GM13976 (cell line): ENCODE data around the gene WTAP.

Source experiments
- DNase-seq: peaks from one replicate; pipeline ENCODE4 v3.0.0; 2012; ENCODE audit warnings: low spot score
- in situ Hi-C: fragments of 300-500 bp; cut with MboI; formaldehyde crosslinking; loops from one replicate; pipeline ENCODE4 v1.12.0; 2022; ENCODE audit warnings: low sequenced_read_pairs, mixed read lengths, inconsistent platforms; ENCODE audit not compliant: unreplicated experiment
- TF ChIP-seq, protein P1 (sequence below): IDR thresholded peaks from 2 replicates; pipeline ENCODE4 v1.5.1; 2012; ENCODE audit warnings: borderline replicate concordance, mild to moderate bottlenecking; ENCODE audit not compliant: insufficient read depth; ENCODE audit errors: extremely low read depth, missing control alignments, control extremely low read depth

WTAP gene

DNA sequence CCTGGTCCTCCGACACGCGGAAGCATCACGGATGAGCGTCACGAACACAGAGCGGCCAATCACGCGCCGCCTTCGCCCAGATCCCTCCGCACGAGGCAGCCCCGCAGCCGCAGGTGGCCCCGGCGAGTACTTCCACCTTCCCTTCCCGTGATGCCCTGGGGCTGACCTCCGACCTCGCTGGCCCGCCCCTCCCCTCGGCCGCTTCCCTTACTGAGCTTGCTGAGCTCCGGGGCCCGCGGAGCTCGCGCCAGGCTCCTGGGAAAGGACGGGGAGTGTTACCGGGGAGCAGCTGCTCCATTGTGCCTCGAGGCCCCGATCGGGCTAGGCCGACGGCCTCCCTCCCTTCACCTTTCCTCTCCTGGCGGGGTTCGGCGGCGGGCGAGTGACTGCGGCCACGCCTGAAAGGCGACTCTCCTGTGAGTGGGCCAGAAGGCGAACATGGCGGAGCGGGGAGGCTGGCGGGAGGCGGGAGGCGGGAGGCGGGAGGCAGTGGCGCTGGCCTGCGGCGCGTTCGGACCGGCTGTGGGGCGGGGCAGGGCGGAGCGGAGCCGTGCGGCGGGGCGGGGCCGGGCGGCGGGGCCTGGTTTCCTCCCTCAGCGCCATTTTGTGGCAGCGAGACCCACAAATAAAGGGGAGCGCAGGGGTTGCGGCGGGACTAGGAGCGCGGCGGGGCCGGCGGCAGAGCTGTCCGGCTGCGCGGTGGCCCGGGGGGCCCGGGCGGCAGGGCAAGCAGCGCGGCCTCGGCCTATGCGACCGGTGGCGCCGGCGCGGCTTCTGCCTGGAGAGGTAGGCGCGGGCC lies at the start of gene WTAP:
WTAP (plus strand) TSS at position 589 of the 799 bp plus-strand sequence. CDS start 8,760 bp downstream, outside the sequence.
- TF ChIP-seq, protein P1, sequence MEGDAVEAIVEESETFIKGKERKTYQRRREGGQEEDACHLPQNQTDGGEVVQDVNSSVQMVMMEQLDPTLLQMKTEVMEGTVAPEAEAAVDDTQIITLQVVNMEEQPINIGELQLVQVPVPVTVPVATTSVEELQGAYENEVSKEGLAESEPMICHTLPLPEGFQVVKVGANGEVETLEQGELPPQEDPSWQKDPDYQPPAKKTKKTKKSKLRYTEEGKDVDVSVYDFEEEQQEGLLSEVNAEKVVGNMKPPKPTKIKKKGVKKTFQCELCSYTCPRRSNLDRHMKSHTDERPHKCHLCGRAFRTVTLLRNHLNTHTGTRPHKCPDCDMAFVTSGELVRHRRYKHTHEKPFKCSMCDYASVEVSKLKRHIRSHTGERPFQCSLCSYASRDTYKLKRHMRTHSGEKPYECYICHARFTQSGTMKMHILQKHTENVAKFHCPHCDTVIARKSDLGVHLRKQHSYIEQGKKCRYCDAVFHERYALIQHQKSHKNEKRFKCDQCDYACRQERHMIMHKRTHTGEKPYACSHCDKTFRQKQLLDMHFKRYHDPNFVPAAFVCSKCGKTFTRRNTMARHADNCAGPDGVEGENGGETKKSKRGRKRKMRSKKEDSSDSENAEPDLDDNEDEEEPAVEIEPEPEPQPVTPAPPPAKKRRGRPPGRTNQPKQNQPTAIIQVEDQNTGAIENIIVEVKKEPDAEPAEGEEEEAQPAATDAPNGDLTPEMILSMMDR: no peak
- peak; percentile 96 for DNase-seq
- in situ Hi-C loops: no loop called here

DNA sequence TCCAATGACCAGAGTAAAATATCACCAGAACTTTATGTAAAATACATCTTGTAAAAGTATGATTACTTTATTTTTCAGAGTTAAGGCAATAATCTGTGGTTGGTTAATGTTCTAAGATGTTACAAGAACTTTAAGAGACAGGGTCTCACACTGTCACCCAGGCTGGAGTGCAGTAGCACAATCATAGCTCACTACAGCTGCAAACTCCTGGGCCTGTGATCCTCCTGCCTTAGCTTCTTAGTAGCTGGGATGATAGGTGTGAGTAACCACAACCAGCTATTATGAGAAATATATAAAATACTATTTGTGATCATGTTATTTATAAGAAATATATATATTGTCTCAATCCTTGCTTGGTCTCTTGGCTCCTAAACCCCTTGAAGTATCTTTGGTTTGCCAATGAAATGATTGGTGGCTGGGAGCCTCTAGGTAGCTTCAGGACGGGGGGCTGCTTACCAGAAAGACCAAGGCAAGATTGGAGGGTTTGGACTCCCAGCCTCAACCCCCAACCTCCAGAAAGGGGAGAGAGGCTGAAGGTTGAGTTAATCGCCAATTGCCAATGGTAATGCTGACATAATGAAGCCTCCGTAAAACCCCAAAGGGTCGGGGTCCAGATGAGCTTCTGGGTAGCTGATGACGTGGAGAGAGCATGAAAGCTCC lies 49.7 kb upstream of the WTAP start:
- in situ Hi-C loops: loop anchor here (25.0 kb wide), 1 partner anchor 785 kb away; no protein-coding TSS in a partner anchor
- TF ChIP-seq, protein P1: no peak
- DNase-seq: no peak

DNA sequence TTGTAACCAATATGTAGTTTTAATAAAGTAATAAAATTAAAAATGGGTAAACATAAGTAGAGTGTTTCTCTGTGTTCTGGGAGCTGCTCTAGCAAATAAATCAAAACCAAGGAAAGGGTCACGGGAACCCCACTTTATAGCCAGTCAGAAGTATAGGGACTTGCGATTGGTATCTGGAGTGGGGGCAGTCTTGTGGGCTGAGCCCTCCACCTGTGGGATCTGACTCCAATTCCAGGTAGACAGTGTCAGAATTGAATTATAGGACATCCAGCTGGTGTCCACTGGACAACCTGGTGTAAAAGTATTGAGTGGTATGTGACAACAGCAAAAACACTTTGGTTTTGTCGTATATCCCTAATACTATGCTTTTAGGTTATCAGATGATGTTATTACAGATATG lies 48.7 kb upstream of the WTAP start:
- TF ChIP-seq, protein P1: no peak
- in situ Hi-C loops: loop anchor here (25.0 kb wide), 1 partner anchor 784 kb away; no protein-coding TSS in a partner anchor
- no peak for DNase-seq

DNA sequence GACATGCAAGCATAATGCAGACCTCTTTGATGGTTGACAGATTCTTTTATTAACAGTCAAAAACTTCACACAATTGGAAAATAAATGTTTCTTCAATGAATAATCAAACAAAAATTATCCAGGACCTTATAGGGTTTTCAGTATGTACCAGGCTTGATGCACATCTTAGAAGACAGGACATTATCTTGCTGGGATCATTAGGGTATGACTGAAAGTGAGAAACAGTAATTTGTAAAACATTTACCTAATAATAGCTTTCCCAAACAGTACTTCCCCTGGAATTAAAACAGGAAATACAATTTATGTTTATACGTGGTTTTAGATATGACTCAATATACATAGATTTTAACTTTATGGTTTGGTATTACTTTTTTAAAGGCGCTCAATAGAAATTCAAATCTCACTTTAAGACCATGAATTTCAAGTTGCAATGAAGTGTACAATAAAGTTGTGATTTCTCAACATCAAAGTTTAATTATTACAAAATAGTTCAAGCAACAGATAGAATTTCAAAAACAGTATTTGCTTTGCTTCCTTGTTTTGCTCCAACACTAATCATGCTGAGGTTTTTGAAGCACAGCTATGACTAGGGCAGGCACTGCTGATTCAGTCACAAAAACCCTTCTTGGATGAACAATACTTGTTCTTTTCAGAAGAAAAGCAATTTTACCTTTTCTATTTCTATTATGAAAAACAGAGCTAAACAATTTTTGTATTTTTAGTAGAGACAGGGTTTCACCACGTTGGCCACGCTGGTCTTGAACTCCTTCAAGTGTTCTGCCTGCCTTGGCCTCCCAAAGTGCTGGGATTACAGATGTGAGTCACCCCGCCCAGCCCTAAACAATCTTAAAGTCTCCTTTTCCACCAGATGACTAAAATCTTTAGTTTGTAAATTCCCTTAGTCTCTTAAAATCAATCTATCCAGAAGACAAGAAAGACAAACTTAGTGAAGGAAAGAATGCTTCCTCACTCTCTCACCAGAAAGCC lies 47.9 kb upstream of the WTAP start:
- no peak for DNase-seq
- in situ Hi-C loops: loop anchor here (25.0 kb wide), 1 partner anchor 783 kb away; no protein-coding TSS in a partner anchor
- TF ChIP-seq, protein P1: no peak

DNA sequence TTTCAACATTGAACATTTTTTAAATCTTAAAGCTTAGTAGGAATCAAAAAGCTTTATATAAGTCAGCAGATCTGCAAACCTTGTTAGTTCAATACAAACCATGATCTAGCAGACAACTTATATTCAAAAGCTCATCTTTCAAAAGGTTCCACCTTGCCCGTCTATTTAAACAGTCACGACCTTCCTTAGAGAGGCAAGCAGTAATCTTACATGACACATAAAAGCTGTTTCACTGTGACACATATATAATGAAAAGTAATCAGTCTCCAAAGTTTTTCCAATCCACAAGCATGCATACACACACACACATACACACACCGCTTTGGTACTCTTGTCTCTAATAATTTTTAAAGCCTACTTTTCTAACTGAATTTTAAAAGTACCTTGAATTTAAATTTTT lies 47.2 kb upstream of the WTAP start:
- TF ChIP-seq, protein P1: no peak
- no peak for DNase-seq
- in situ Hi-C loops: loop anchor here (25.0 kb wide), 1 partner anchor 782 kb away; no protein-coding TSS in a partner anchor
